Endothelial cell (in vitro differentiated cells): ENCODE measurements around the gene ZNF362. TPM values are rescaled to one million over a fixed set of nuclear protein-coding genes. Genes with fewer than 3 reads are reported as not detected.
A peak's percentile ranks its signal among the peaks of the same experiment; 100 is the strongest.

Source experiments
- DNase-seq: peaks from one replicate; pipeline ENCODE4 v3.0.0; 2021; ENCODE audit warnings: low spot score
- H3K27ac Mint-ChIP-seq: one replicate; pipeline ENCODE4 v1.8.0; 2021; ENCODE audit warnings: mixed read lengths, inconsistent platforms; ENCODE audit not compliant: unreplicated experiment
- H3K27me3 Mint-ChIP-seq: one replicate; pipeline ENCODE4 v1.8.0; 2021; ENCODE audit warnings: mild to moderate bottlenecking, moderate library complexity, mixed read lengths, inconsistent platforms; ENCODE audit not compliant: unreplicated experiment
- H3K36me3 Mint-ChIP-seq: one replicate; pipeline ENCODE4 v1.8.0; 2021; ENCODE audit warnings: mild to moderate bottlenecking, low read depth, mixed read lengths, inconsistent platforms; ENCODE audit not compliant: unreplicated experiment
- H3K4me1 Mint-ChIP-seq: one replicate; pipeline ENCODE4 v1.8.0; 2021; ENCODE audit warnings: mild to moderate bottlenecking, mixed read lengths, inconsistent platforms; ENCODE audit not compliant: unreplicated experiment
- H3K4me3 Mint-ChIP-seq: one replicate; pipeline ENCODE4 v1.8.0; 2021; ENCODE audit warnings: mild to moderate bottlenecking, mixed read lengths, inconsistent platforms; ENCODE audit not compliant: unreplicated experiment
- H3K9me3 Mint-ChIP-seq: one replicate; pipeline ENCODE4 v1.8.0; 2021; ENCODE audit warnings: mixed read lengths, inconsistent platforms; ENCODE audit not compliant: unreplicated experiment
- CTCF ChIP-seq: fragments of 200-600 bp; sonication (generic); IDR thresholded peaks from one replicate; pipeline ENCODE4 v1.5.0; 2021; ENCODE audit warnings: antibody characterized with exemption; ENCODE audit not compliant: unreplicated experiment
- total RNA-seq: library from RNA; stranded (reverse); fragmentation: NEBNext Ultra II Directional; extraction: Animal tissue kit (Norgen Biotek cat#: 25700); gene quantifications from one replicate; pipeline ENCODE4 v1.2.1, GENCODE V29; 2021; ENCODE audit not compliant: unreplicated experiment

ZNF362 gene
- total RNA-seq, 1 donor from 2014 or later = 70.0 TPM

GRCh38 chr1:33256221-33256470 is 146 bp upstream of the ZNF362 start:
- H3K9me3 Mint-ChIP-seq = no peaks in the 10 kb centered on the region
- no peak overlapping the region for H3K4me3 Mint-ChIP-seq
- no peak overlapping the region for H3K27ac Mint-ChIP-seq
- peaks cover 9% of the 10 kb centered on the region for H3K36me3 Mint-ChIP-seq
- TF ChIP-seq CTCF = no peak
- H3K4me1 Mint-ChIP-seq = peaks cover 27% of the 10 kb centered on the region
- DNase-seq = no peak
- peaks cover 16% of the 10 kb centered on the region for H3K27me3 Mint-ChIP-seq

- peaks cover 27% of the 10 kb centered on the region for H3K4me1 Mint-ChIP-seq
- peaks cover 16% of the 10 kb centered on the region for H3K27me3 Mint-ChIP-seq
- TF ChIP-seq CTCF = no peak
- H3K9me3 Mint-ChIP-seq = no peaks in the 10 kb centered on the region
- peaks cover 14% of the 10 kb centered on the region for H3K36me3 Mint-ChIP-seq
- H3K4me3 Mint-ChIP-seq = peak overlapping the region; percentile 100
- H3K27ac Mint-ChIP-seq = peak overlapping the region; percentile 96
- DNase-seq = no peak
These were observed 997 bp downstream of the ZNF362 start for GRCh38 chr1:33257207-33257771.

GRCh38 chr1:33257772-33258712 is 1.8 kb downstream of the ZNF362 start:
- Mint-ChIP-seq H3K36me3 (peaks cover 14% of the 10 kb centered on the region), H3K27me3 (peaks cover 16% of the 10 kb centered on the region), H3K4me3 (peak overlapping the region; percentile 100), H3K27ac (peak overlapping the region; percentile 30), H3K9me3 (no peaks in the 10 kb centered on the region), H3K4me1 (peaks cover 27% of the 10 kb centered on the region)
- DNase-seq = no peak
- TF ChIP-seq CTCF = no peak

- TF ChIP-seq CTCF = no peak
- Mint-ChIP-seq H3K4me1 (peaks cover 27% of the 10 kb centered on the region), H3K36me3 (peaks cover 14% of the 10 kb centered on the region), H3K27ac (no peak overlapping the region), H3K27me3 (peaks cover 16% of the 10 kb centered on the region), H3K9me3 (no peaks in the 10 kb centered on the region), H3K4me3 (peak overlapping the region; percentile 85)
- DNase-seq = no peak
These were observed 2.5 kb downstream of the ZNF362 start for GRCh38 chr1:33258788-33259274.

- Mint-ChIP-seq H3K27ac (no peak overlapping the region), H3K4me3 (no peak overlapping the region), H3K36me3 (peaks cover 14% of the 10 kb centered on the region), H3K4me1 (peaks cover 32% of the 10 kb centered on the region), H3K27me3 (peaks cover 14% of the 10 kb centered on the region), H3K9me3 (no peaks in the 10 kb centered on the region)
- DNase-seq = no peak
- TF ChIP-seq CTCF = no peak
These were observed 3.6 kb downstream of the ZNF362 start for GRCh38 chr1:33259879-33260278.
